RWPE2 (cell line): ENCODE results near the gene UBQLN1.

Experiments used
- ATAC-seq: fragments of 200-7000 bp; cut with Tn5 transposase; 3 replicates; pipeline ENCODE4 v1.9.1; 2021; ENCODE audit warnings: low read depth
- DNase-seq: peaks from one replicate; pipeline ENCODE4 v3.0.0-alpha.2; 2020; ENCODE audit warnings: low spot score
- H3K27ac ChIP-seq: fragments of 450-650 bp; 2 replicates; pipeline ENCODE4 v1.5.1; 2017; ENCODE audit warnings: mild to moderate bottlenecking; ENCODE audit not compliant: poor library complexity, severe bottlenecking
- H3K27me3 ChIP-seq: fragments of 250-450 bp; sonication (Bioruptor Pico); 2 replicates; pipeline ENCODE4 v1.5.1; 2021; ENCODE audit warnings: mild to moderate bottlenecking, moderate library complexity; ENCODE audit not compliant: insufficient read depth, poor library complexity, severe bottlenecking
- H3K36me3 ChIP-seq: fragments of 250-450 bp; sonication (Bioruptor Pico); 2 replicates; pipeline ENCODE4 v1.5.1; 2020; ENCODE audit warnings: low read depth, mild to moderate bottlenecking, moderate library complexity
- H3K4me1 ChIP-seq: fragments of 250-450 bp; sonication (Bioruptor Pico); 2 replicates; pipeline ENCODE4 v1.5.1; 2021; ENCODE audit warnings: mild to moderate bottlenecking, moderate library complexity; ENCODE audit not compliant: insufficient read depth, poor library complexity, severe bottlenecking
- H3K4me3 ChIP-seq: fragments of 250-450 bp; sonication (Bioruptor Pico); 2 replicates; pipeline ENCODE4 v1.5.1; 2021; ENCODE audit warnings: mild to moderate bottlenecking, moderate library complexity; ENCODE audit not compliant: severe bottlenecking
- H3K9me3 ChIP-seq: fragments of 250-450 bp; sonication (Bioruptor Pico); 2 replicates; pipeline ENCODE4 v1.5.1; 2021; ENCODE audit warnings: mild to moderate bottlenecking, moderate library complexity; ENCODE audit not compliant: severe bottlenecking
- CTCF ChIP-seq: fragments of 450-650 bp; IDR thresholded peaks from one replicate; pipeline ENCODE4 v1.5.1; 2017; ENCODE audit warnings: mild to moderate bottlenecking, moderate library complexity; ENCODE audit not compliant: poor library complexity, severe bottlenecking

Gene UBQLN1

GRCh38 chr9:83671451-83671850 is 36.3 kb downstream of the UBQLN1 start:
- Histone ChIP-seq H3K27me3 (no peaks in the 10 kb centered on the region), H3K27ac (no peak overlapping the region), H3K4me1 (no peaks in the 10 kb centered on the region), H3K4me3 (no peak overlapping the region), H3K36me3 (peaks cover 83% of the 10 kb centered on the region), H3K9me3 (no peaks in the 10 kb centered on the region)
- TF ChIP-seq CTCF: no peak
- DNase-seq: no peak
- no peak for ATAC-seq

DNA sequence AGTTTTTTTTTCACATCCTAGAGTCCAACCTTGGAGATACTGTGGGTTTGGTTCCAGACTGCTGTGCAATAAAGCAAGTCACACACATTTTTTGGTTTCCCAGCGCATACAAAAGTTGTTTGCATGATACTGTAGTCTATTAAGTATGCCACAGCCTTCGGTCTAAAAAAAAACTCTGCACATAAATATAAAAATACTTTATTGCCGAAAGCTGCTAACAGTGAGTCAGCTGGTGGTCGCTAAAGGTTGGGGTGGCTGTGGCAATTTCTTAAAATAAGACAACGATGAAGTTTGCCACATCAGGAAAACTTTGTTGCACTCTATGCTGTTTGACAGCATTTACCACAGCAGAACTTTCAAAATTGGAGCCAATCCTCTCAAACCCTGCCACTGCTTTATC is 37.4 kb downstream of the UBQLN1 start:
- Histone ChIP-seq H3K27me3 (no peaks in the 10 kb centered on the region), H3K4me1 (no peaks in the 10 kb centered on the region), H3K4me3 (no peak overlapping the region), H3K27ac (no peak overlapping the region), H3K9me3 (no peaks in the 10 kb centered on the region), H3K36me3 (peaks cover 83% of the 10 kb centered on the region)
- ATAC-seq (no peak), DNase-seq (no peak)
- TF ChIP-seq CTCF: no peak

DNA sequence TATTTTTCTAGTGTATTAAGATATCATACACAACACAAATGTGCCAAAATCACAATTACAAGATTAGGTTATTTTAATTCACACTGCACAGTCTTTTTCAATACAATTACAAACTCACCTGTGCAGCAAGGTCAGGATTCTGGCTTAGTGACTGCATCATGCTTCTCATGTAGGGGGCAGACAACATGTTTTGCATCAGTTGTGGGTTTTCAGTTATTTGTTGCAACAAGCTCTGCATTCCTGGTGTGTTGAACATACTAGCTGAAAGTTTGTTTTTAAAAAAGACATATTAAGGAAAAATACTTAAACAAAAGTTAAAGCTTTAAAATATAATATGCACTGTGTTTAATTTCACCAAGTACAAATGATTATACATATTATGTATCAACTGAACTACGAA is 38.7 kb downstream of the UBQLN1 start:
- H3K36me3 ChIP-seq: peaks cover 85% of the 10 kb centered on the region
- TF ChIP-seq CTCF: no peak

GRCh38 chr9:83665580-83666200 is 42.1 kb downstream of the UBQLN1 start:
- no peak for TF ChIP-seq CTCF
- DNase-seq (no peak), ATAC-seq (no peak)
- Histone ChIP-seq H3K36me3 (peaks cover 88% of the 10 kb centered on the region), H3K4me1 (no peaks in the 10 kb centered on the region), H3K9me3 (no peaks in the 10 kb centered on the region), H3K27ac (no peak overlapping the region), H3K4me3 (no peak overlapping the region), H3K27me3 (no peaks in the 10 kb centered on the region)

More for the DNA sequence above, 38.7 kb downstream of the UBQLN1 start:
- no peaks in the 10 kb centered on the region for H3K9me3 ChIP-seq
- no peaks in the 10 kb centered on the region for H3K4me1 ChIP-seq
- H3K27me3 ChIP-seq: no peaks in the 10 kb centered on the region
- H3K4me3 ChIP-seq: no peak overlapping the region
- ATAC-seq: no peak
- H3K27ac ChIP-seq: no peak overlapping the region
- DNase-seq: no peak

DNA sequence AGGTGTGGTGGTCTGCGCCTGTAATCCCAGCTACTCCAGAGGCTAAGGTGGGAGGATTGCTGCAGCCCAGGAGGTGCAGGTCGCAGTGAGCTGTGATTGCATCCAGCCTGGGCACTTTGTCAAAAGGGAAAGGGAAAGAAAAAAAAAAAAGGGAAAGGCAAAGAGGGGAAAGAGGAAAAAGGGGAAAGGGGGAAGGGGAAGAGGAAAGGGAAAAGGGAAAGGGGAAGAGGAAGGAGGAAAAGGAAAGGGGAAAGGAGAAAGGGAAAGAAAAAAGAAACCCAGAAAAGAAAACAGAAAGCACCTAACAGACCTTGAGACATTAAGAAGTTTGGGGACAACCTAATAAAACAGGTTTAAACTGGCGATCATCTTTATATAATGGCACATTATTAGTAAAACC is 44.8 kb downstream of the UBQLN1 start:
- H3K36me3 ChIP-seq: peaks cover 97% of the 10 kb centered on the region
- H3K4me3 ChIP-seq: no peak overlapping the region
- H3K27ac ChIP-seq: no peak overlapping the region
- no peak for ATAC-seq
- no peaks in the 10 kb centered on the region for H3K4me1 ChIP-seq
- TF ChIP-seq CTCF: no peak
- H3K9me3 ChIP-seq: no peaks in the 10 kb centered on the region
- H3K27me3 ChIP-seq: no peaks in the 10 kb centered on the region
- DNase-seq: no peak
